ENCODE measurements around the gene HDAC4. TPM values are rescaled to one million over a fixed set of nuclear protein-coding genes. Genes with fewer than 3 reads are reported as not detected.

HDAC4 gene
- total RNA-seq, 1 experiment from 2014 or later, result 61.5 TPM

DNA sequence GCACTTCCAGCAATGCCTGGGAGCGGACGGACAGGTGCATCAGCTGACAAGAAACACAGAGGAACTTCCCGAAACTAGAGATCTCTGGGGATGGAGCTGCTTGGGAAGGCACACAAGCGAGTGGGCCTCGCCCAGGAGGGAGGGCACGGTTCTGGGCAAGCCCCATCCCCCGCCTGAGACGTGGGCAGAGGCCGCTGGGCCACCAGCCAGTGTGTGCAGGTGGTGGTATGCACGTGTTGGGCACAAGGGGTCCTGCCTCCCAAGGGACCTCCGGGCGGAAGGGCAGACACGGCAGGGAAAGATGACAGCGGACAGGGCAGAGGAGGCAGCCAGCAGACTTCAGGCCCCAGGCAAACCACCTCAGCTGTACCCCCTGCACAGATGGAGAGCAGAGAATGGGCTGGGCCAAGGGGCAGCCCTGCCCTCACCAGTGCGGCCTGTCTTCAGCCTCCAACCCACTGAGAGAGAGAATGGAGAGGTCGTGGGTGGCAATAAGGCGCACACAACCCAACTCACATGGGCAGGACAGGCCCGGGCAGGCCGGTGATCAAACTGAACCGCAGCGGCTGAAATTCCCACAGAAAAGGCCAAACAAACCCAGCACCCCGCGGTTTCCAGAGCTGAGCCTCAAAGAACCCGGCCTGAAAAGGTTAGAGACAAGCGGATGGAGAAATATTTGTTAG, 51.2 kb downstream of the HDAC4 start:
- H3F3A ChIP-seq (ENCODE audit: insufficient read depth, low read depth), result peaks cover 16% of the 10 kb centered on the region
- H3K27me3 ChIP-seq (ENCODE audit: insufficient read depth, low read depth), result no peaks in the 10 kb centered on the region
- no TSS peak for BruUV-seq (replicated peaks)
- H3K36me3 ChIP-seq (ENCODE audit: low read depth), result no peaks in the 10 kb centered on the region
- H3K4me3 ChIP-seq, result no peak overlapping the region
- no peaks in the 10 kb centered on the region for H3K9me2 ChIP-seq (ENCODE audit: insufficient read depth)
- ChIA-PET CTCF (no interaction called here), POLR2A (ENCODE audit: unreplicated experiment) (interaction anchor here (0.7 kb wide), 1 partner anchor 498 kb away, joined by 3 read pairs; no protein-coding TSS in a partner anchor)
- no peak overlapping the region for H3K4me2 ChIP-seq
- H3K4me1 ChIP-seq (replicated peaks; ENCODE audit: insufficient read depth), result no peaks in the 10 kb centered on the region
- peaks cover 3% of the 10 kb centered on the region; the same call in 1 of the 2 replicates for H3K9me3 ChIP-seq (ENCODE audit: insufficient read depth, low read depth)
- 0 out of 2 replicates have a peak, but pooled peaks cover 3% of the 10 kb centered on the region for H4K20me1 ChIP-seq (ENCODE audit: insufficient read depth)
- DNase-seq, result no peak
- no peak overlapping the region for H3K27ac ChIP-seq
- TF ChIP-seq EZH2 (IDR thresholded peaks at IDR 0.05; ENCODE audit: low read depth), result no peak
- TF ChIP-seq, protein P1, sequence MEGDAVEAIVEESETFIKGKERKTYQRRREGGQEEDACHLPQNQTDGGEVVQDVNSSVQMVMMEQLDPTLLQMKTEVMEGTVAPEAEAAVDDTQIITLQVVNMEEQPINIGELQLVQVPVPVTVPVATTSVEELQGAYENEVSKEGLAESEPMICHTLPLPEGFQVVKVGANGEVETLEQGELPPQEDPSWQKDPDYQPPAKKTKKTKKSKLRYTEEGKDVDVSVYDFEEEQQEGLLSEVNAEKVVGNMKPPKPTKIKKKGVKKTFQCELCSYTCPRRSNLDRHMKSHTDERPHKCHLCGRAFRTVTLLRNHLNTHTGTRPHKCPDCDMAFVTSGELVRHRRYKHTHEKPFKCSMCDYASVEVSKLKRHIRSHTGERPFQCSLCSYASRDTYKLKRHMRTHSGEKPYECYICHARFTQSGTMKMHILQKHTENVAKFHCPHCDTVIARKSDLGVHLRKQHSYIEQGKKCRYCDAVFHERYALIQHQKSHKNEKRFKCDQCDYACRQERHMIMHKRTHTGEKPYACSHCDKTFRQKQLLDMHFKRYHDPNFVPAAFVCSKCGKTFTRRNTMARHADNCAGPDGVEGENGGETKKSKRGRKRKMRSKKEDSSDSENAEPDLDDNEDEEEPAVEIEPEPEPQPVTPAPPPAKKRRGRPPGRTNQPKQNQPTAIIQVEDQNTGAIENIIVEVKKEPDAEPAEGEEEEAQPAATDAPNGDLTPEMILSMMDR (conservative IDR thresholded peaks at IDR 0.05), result no peak
- H2AFZ ChIP-seq, result no peak overlapping the region
- H3K79me2 ChIP-seq (ENCODE audit: low read depth), result 0 out of 2 replicates have a peak, but pooled peaks cover 10% of the 10 kb centered on the region
- intact Hi-C loops (cut with micrococcal nuclease; ENCODE audit: unreplicated experiment), result no loop called here

- intact Hi-C loops (cut with micrococcal nuclease; ENCODE audit: unreplicated experiment), result no loop called here
- no peak overlapping the region for H2AFZ ChIP-seq
- H3K27ac ChIP-seq, result no peak overlapping the region
- no peaks in the 10 kb centered on the region for H3K9me2 ChIP-seq (ENCODE audit: insufficient read depth)
- H3K4me2 ChIP-seq, result no peak overlapping the region
- CTCF ChIA-PET, result no interaction called here
- H3K27me3 ChIP-seq (ENCODE audit: insufficient read depth, low read depth), result no peaks in the 10 kb centered on the region
- H3K36me3 ChIP-seq (ENCODE audit: low read depth), result no peaks in the 10 kb centered on the region
- POLR2A ChIA-PET (ENCODE audit: unreplicated experiment), result no interaction called here
- no peaks in the 10 kb centered on the region for H3K4me1 ChIP-seq (replicated peaks; ENCODE audit: insufficient read depth)
- no TSS peak for BruUV-seq (replicated peaks)
- peaks cover 16% of the 10 kb centered on the region for H3F3A ChIP-seq (ENCODE audit: insufficient read depth, low read depth)
- TF ChIP-seq EZH2 (IDR thresholded peaks at IDR 0.05; ENCODE audit: low read depth), result no peak
- TF ChIP-seq, protein P1 (conservative IDR thresholded peaks at IDR 0.05), result no peak
- 0 out of 2 replicates have a peak, but pooled peaks cover 3% of the 10 kb centered on the region for H4K20me1 ChIP-seq (ENCODE audit: insufficient read depth)
- peaks cover 3% of the 10 kb centered on the region; the same call in 1 of the 2 replicates for H3K9me3 ChIP-seq (ENCODE audit: insufficient read depth, low read depth)
- H3K4me3 ChIP-seq, result no peak overlapping the region
- DNase-seq, result no peak
- H3K79me2 ChIP-seq (ENCODE audit: low read depth), result 0 out of 2 replicates have a peak, but pooled peaks cover 10% of the 10 kb centered on the region
Measured at GRCh38 chr2:239348563-239349452, 52.0 kb downstream of the HDAC4 start.

DNA sequence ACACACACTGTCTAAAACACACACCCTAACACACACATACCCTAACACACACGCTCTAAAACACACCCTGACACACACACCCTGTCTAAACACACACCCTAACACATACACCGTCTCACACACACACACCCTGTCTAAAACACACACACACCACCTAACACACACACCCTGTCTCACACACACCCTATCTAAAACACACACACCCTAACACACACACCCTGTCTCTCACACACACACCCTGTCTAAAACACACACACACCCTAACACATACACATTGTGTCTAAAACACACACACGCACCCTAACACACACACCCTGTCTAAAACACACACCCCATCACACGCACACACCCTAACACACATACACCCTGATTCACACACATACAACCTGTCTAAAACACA, 54.1 kb downstream of the HDAC4 start:
- Histone ChIP-seq H3K4me2 (no peak overlapping the region), H3K4me3 (no peak overlapping the region), H4K20me1 (ENCODE audit: insufficient read depth) (0 out of 2 replicates have a peak, but pooled peaks cover 3% of the 10 kb centered on the region), H3K27me3 (ENCODE audit: insufficient read depth, low read depth) (no peaks in the 10 kb centered on the region), H3K36me3 (ENCODE audit: low read depth) (no peaks in the 10 kb centered on the region), H3K4me1 (replicated peaks; ENCODE audit: insufficient read depth) (no peaks in the 10 kb centered on the region), H3K9me2 (ENCODE audit: insufficient read depth) (no peaks in the 10 kb centered on the region), H2AFZ (no peak overlapping the region), H3F3A (ENCODE audit: insufficient read depth, low read depth) (peaks cover 16% of the 10 kb centered on the region), H3K9me3 (ENCODE audit: insufficient read depth, low read depth) (peaks cover 3% of the 10 kb centered on the region; the same call in 1 of the 2 replicates), H3K79me2 (ENCODE audit: low read depth) (0 out of 2 replicates have a peak, but pooled peaks cover 11% of the 10 kb centered on the region), H3K27ac (no peak overlapping the region)
- POLR2A ChIA-PET (ENCODE audit: unreplicated experiment), result no interaction called here
- no peak for DNase-seq
- intact Hi-C loops (cut with micrococcal nuclease; ENCODE audit: unreplicated experiment), result no loop called here
- BruUV-seq (replicated peaks), result no TSS peak
- no peak for TF ChIP-seq EZH2 (IDR thresholded peaks at IDR 0.05; ENCODE audit: low read depth)
- TF ChIP-seq, protein P1 (conservative IDR thresholded peaks at IDR 0.05), result no peak
- CTCF ChIA-PET, result no interaction called here
